Subcutaneous adipose tissue (tissue), 4 donors: ENCODE results near the gene ITPRIP. TPM values are rescaled to one million over a fixed set of nuclear protein-coding genes. Genes with fewer than 3 reads are reported as not detected.

Source experiments
- CTCF ChIP-seq: fragments of 450-650 bp; IDR thresholded peaks from one replicate; pipeline ENCODE4 v1.5.1; 2016; ENCODE audit warnings: low read depth, mild to moderate bottlenecking, control low read depth, antibody characterized with exemption, moderate library complexity
- total RNA-seq, 4 donors: library from RNA; depleted of rRNA; stranded (reverse); fragments of >200 nt; gene quantifications; one replicate each; pipeline ENCODE4 v1.1.0, GENCODE V29; 2016

The ITPRIP gene
- total RNA-seq, 4 donors from 2014 or later, result 22.5 to 32.3 (median 30.9) TPM

GRCh38 chr10:104304356-104304745 lies 33.9 kb downstream of the ITPRIP start:
- TF ChIP-seq CTCF, result no peak

GRCh38 chr10:104303594-104304355 lies 34.5 kb downstream of the ITPRIP start:
- TF ChIP-seq CTCF, result no peak

GRCh38 chr10:104301907-104302690 lies 36.2 kb downstream of the ITPRIP start:
- no peak for TF ChIP-seq CTCF

- no peak for TF ChIP-seq CTCF
Measured at GRCh38 chr10:104300736-104301292, 37.5 kb downstream of the ITPRIP start.

GRCh38 chr10:104300002-104300735 lies 38.1 kb downstream of the ITPRIP start:
- no peak for TF ChIP-seq CTCF

- no peak for TF ChIP-seq CTCF
Measured at GRCh38 chr10:104299031-104299904, 39.0 kb downstream of the ITPRIP start.
